Activated B cell treated with CpG ODN at 0.5 μM for 24 hours (primary cell): Measurements from ENCODE around the gene NDUFAF8. TPM values are rescaled to one million over a fixed set of nuclear protein-coding genes. Genes with fewer than 3 reads are reported as not detected.

ENCODE experiments used
- ATAC-seq: fragments of 200-7000 bp; cut with Tn5 transposase; one replicate; pipeline ENCODE4 v1.10.0; 2021; ENCODE audit warnings: low read depth, mild to moderate bottlenecking, moderate library complexity
- CTCF ChIA-PET: fragments of 350-600 bp; sonication (Branson Sonifier 250); formaldehyde crosslinking; loops from one replicate; lab custom pipeline; 2021; ENCODE audit warnings: antibody characterized with exemption; lab: Charles Lee
- POLR2A ChIA-PET: fragments of 350-600 bp; sonication (Branson Sonifier 250); formaldehyde crosslinking; loops from one replicate; lab custom pipeline; 2021; ENCODE audit warnings: antibody characterized with exemption; lab: Charles Lee
- DNase-seq: peaks from one replicate; pipeline ENCODE4 v3.0.0; 2022
- H3K27ac Mint-ChIP-seq: one replicate; pipeline ENCODE4 v1.8.0; 2020; ENCODE audit warnings: mixed read lengths
- H3K27me3 Mint-ChIP-seq: one replicate; pipeline ENCODE4 v1.8.0; 2021; ENCODE audit warnings: mixed read lengths
- H3K36me3 Mint-ChIP-seq: one replicate; pipeline ENCODE4 v1.8.0; 2021; ENCODE audit warnings: low read depth, mixed read lengths
- H3K4me1 Mint-ChIP-seq: one replicate; pipeline ENCODE4 v1.8.0; 2021; ENCODE audit warnings: mixed read lengths
- H3K4me3 Mint-ChIP-seq: one replicate; pipeline ENCODE4 v1.8.0; 2020; ENCODE audit warnings: mild to moderate bottlenecking, mixed read lengths
- H3K9me3 Mint-ChIP-seq: one replicate; pipeline ENCODE4 v1.8.0; 2020; ENCODE audit warnings: mixed read lengths
- intact Hi-C: fragments of 100-400 bp; cut with micrococcal nuclease; formaldehyde crosslinking; loops from one replicate; pipeline ENCODE4 v1.15.1; 2024
- total RNA-seq: library from RNA; stranded (reverse); gene quantifications from 2 replicates; pipeline ENCODE4 v1.2.3, GENCODE V29; 2022
- TF ChIP-seq, protein P1 (sequence below): fragments of 200-600 bp; IDR thresholded peaks from one replicate; pipeline ENCODE4 v1.8.0; 2022; ENCODE audit warnings: antibody characterized with exemption, mild to moderate bottlenecking

NDUFAF8 gene
- total RNA-seq, 1 donor from 2014 or later: 55.8 TPM

DNA sequence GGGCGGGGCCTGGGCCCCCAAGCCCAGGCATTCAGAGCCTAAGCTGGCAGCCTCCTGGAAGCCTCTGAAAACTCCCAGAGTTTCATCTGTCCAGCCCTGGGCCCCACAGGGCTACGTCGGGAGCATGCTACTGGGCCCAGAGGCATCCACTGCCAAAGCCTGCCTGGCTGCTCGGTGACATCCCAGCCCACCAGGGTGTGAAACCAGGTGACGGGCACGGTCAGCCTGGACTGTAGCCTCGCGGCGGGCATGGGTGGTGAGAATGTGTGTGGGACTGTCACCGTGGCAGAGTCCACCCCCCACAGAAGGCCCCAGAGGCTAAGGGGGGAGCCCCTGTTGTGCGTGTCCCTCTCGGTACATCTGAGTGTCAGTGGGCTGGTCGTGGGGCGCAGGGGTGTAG lies 47.5 kb upstream of the NDUFAF8 start:
- TF ChIP-seq, protein P1, sequence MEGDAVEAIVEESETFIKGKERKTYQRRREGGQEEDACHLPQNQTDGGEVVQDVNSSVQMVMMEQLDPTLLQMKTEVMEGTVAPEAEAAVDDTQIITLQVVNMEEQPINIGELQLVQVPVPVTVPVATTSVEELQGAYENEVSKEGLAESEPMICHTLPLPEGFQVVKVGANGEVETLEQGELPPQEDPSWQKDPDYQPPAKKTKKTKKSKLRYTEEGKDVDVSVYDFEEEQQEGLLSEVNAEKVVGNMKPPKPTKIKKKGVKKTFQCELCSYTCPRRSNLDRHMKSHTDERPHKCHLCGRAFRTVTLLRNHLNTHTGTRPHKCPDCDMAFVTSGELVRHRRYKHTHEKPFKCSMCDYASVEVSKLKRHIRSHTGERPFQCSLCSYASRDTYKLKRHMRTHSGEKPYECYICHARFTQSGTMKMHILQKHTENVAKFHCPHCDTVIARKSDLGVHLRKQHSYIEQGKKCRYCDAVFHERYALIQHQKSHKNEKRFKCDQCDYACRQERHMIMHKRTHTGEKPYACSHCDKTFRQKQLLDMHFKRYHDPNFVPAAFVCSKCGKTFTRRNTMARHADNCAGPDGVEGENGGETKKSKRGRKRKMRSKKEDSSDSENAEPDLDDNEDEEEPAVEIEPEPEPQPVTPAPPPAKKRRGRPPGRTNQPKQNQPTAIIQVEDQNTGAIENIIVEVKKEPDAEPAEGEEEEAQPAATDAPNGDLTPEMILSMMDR: no peak
- H3K36me3 Mint-ChIP-seq: peaks cover 25% of the 10 kb centered on the region
- no peak for ATAC-seq
- H3K27me3 Mint-ChIP-seq: no peaks in the 10 kb centered on the region
- H3K4me1 Mint-ChIP-seq: no peaks in the 10 kb centered on the region
- H3K4me3 Mint-ChIP-seq: no peak overlapping the region
- no peaks in the 10 kb centered on the region for H3K9me3 Mint-ChIP-seq
- ChIA-PET CTCF (no interaction called here), POLR2A (no interaction called here)
- no peak for DNase-seq
- no peak overlapping the region for H3K27ac Mint-ChIP-seq
- intact Hi-C loops: no loop called here

DNA sequence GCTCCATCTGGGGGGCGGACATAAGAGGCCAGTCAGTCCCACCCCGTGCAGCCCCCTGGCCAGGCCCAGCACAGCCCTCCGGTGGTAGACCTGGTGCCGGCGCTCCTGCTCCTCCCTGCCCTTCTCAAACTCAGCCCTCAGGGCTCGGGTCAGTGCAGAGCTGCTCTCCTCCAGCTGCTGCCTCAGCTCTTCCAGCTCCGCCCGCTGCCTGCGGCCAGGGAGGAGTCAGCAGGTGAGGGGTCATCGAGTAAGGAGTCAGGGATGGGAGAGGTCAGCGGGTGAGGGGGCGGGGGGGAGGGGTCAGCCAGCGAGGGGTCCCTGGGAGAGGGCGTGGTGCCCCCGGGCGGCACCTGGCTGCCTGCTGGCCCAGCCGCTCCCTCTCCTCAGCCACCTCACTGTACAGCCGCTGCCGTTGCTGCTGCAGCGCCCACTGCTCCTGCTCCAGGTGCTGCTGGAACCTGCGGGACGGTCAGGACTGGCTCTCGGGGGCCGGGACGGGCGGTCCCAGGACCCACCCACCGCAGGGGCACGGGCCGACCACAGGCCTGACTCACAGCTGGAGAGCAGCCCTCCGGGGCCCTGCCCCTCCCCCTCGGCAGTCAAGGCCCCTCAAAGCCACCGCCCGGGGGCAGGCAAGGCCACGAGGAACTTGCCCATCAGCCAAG lies 46.6 kb upstream of the NDUFAF8 start:
- DNase-seq (no peak), ATAC-seq (no peak)
- Mint-ChIP-seq H3K27me3 (no peaks in the 10 kb centered on the region), H3K36me3 (peaks cover 25% of the 10 kb centered on the region), H3K4me1 (no peaks in the 10 kb centered on the region), H3K4me3 (no peak overlapping the region), H3K9me3 (no peaks in the 10 kb centered on the region), H3K27ac (no peak overlapping the region)
- intact Hi-C loops: no loop called here
- ChIA-PET POLR2A (no interaction called here), CTCF (no interaction called here)
- TF ChIP-seq, protein P1: no peak

DNA sequence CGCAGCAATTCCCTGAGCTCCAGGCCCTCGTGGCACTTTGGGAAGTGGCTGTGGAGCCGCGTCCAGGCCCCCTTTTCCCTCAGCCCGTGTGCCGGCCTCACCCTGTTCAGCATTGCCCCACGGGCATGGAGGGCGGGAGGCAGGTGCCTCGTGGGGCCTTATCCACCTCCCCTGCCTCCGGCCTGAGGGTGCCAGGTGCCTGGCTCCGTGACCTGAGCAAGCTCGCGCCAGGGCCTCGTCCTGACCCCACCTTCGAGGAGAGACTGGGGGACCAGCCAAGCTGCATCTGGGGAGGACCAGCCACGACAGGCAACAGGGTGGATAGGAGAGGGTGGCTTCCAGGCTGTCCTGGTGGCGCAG lies 46.1 kb upstream of the NDUFAF8 start:
- POLR2A ChIA-PET: no interaction called here
- no peaks in the 10 kb centered on the region for H3K9me3 Mint-ChIP-seq
- CTCF ChIA-PET: no interaction called here
- no peak overlapping the region for H3K4me3 Mint-ChIP-seq
- H3K36me3 Mint-ChIP-seq: peaks cover 28% of the 10 kb centered on the region
- intact Hi-C loops: no loop called here
- H3K27me3 Mint-ChIP-seq: no peaks in the 10 kb centered on the region
- no peak for ATAC-seq
- no peak overlapping the region for H3K27ac Mint-ChIP-seq
- TF ChIP-seq, protein P1: no peak
- no peak for DNase-seq
- H3K4me1 Mint-ChIP-seq: no peaks in the 10 kb centered on the region

DNA sequence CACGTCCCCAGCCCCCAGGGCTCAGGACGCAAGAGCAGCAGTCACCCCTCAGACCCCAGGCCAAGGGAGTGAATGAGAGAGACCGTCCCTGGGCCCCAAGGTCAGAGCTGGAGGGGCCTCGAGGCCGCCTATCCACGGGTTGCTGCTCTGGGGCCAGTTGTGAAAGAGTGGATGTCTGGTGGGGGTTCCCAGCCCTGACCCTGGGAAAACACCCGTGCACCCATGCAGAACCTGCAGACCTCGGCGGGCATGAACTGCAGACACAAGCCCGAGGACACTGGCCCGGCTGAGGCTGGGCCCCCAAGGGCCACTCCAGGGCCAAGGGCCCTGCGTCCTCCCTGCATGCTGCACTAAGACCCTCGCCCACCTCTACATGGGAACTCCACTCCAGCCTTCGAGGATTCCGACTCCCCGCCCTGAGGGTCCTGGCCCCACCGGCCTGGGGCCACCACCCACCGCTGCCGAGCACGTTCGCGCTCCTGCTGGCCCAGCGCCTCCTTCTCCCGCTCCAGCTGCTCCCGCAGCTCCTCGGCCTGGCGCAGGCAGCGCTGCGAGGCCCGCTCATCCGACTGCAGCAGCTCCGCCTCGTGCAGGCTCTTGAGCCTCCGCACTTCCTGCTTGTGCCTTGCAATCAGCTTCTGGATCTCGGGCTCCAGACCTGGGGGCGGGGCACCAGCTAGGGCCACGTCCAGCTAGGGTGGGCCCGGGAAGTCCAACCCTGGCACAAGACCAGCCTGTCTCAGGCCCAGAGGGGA lies 45.5 kb upstream of the NDUFAF8 start:
- DNase-seq (no peak), ATAC-seq (no peak)
- intact Hi-C loops: no loop called here
- peaks cover 31% of the 10 kb centered on the region for H3K36me3 Mint-ChIP-seq
- ChIA-PET CTCF (no interaction called here), POLR2A (no interaction called here)
- no peak overlapping the region for H3K27ac Mint-ChIP-seq
- TF ChIP-seq, protein P1: no peak
- no peaks in the 10 kb centered on the region for H3K4me1 Mint-ChIP-seq
- no peaks in the 10 kb centered on the region for H3K9me3 Mint-ChIP-seq
- H3K27me3 Mint-ChIP-seq: no peaks in the 10 kb centered on the region
- H3K4me3 Mint-ChIP-seq: no peak overlapping the region

DNA sequence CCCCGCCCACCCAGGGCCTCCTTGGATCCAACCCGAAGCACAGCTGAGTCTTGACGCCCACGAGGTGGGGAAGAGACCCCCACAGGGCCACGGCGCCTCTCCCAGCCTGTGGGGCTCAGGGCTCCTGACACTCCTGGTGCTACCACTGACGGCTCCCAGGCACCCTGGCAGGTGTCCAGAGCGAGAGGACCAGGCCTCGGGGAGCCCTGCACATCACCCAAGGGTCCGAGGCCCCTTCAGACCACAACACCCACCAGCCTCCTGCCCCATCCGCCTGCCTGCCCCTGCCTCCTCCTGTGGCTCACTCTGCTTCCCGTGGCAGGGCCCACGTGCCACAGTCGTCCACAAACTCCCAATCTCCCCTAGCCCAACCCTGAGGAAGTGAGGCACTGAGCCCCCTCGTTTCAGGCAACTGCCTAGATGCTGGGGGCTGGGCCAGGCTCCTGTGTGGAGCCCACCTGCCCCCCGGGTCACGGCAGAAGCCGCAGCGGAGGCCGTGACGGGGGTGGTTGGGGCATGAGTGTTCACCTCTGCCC lies 44.8 kb upstream of the NDUFAF8 start:
- H3K9me3 Mint-ChIP-seq: no peaks in the 10 kb centered on the region
- TF ChIP-seq, protein P1: no peak
- peaks cover 27% of the 10 kb centered on the region for H3K36me3 Mint-ChIP-seq
- ChIA-PET CTCF (no interaction called here), POLR2A (no interaction called here)
- H3K4me1 Mint-ChIP-seq: no peaks in the 10 kb centered on the region
- H3K27ac Mint-ChIP-seq: no peak overlapping the region
- no peak for ATAC-seq
- H3K4me3 Mint-ChIP-seq: no peak overlapping the region
- H3K27me3 Mint-ChIP-seq: no peaks in the 10 kb centered on the region
- intact Hi-C loops: no loop called here
- DNase-seq: no peak
